NCI-H2171 (cell line): ENCODE data around the gene DNASE1L1.

ENCODE experiments used
- DNase-seq: peaks from one replicate; lab custom pipeline; 2025; lab: John Stamatoyannopoulos, UW

The DNASE1L1 gene

GRCh38 chrX:154367474-154368308 lies 41.4 kb downstream of the DNASE1L1 start:
- DNase-seq = no peak

- no peak for DNase-seq
Measured at GRCh38 chrX:154366666-154367055, 42.4 kb downstream of the DNASE1L1 start.

- DNase-seq = no peak
Measured at GRCh38 chrX:154365997-154366665, 42.9 kb downstream of the DNASE1L1 start.

GRCh38 chrX:154365052-154365600 lies 43.9 kb downstream of the DNASE1L1 start:
- no peak for DNase-seq

GRCh38 chrX:154363706-154364439 lies 45.2 kb downstream of the DNASE1L1 start:
- DNase-seq = no peak

GRCh38 chrX:154362085-154362742 lies 46.8 kb downstream of the DNASE1L1 start:
- no peak for DNase-seq

GRCh38 chrX:154360155-154360713 lies 48.8 kb downstream of the DNASE1L1 start:
- no peak for DNase-seq

GRCh38 chrX:154359362-154360154 lies 49.5 kb downstream of the DNASE1L1 start:
- DNase-seq = no peak

GRCh38 chrX:154358829-154359228 lies 50.2 kb downstream of the DNASE1L1 start:
- no peak for DNase-seq

- no peak for DNase-seq
Measured at GRCh38 chrX:154358011-154358410, 51.0 kb downstream of the DNASE1L1 start.

- DNase-seq = no peak
Measured at GRCh38 chrX:154357205-154357604, 51.8 kb downstream of the DNASE1L1 start.

- DNase-seq = no peak
Measured at GRCh38 chrX:154356596-154356995, 52.5 kb downstream of the DNASE1L1 start.

GRCh38 chrX:154355776-154356140 lies 53.3 kb downstream of the DNASE1L1 start:
- no peak for DNase-seq

GRCh38 chrX:154355094-154355775 lies 53.8 kb downstream of the DNASE1L1 start:
- DNase-seq = no peak

- DNase-seq = no peak
Measured at GRCh38 chrX:154354516-154354915, 54.5 kb downstream of the DNASE1L1 start.

GRCh38 chrX:154354013-154354412 lies 55.0 kb downstream of the DNASE1L1 start:
- no peak for DNase-seq

GRCh38 chrX:154353172-154353843 lies 55.7 kb downstream of the DNASE1L1 start:
- DNase-seq = no peak

GRCh38 chrX:154352466-154352865 lies 56.6 kb downstream of the DNASE1L1 start:
- no peak for DNase-seq

GRCh38 chrX:154352012-154352401 lies 57.0 kb downstream of the DNASE1L1 start:
- no peak for DNase-seq
